AG04450 (cell line): ENCODE data around the gene EML1. TPM values are rescaled to one million over a fixed set of nuclear protein-coding genes. Genes with fewer than 3 reads are reported as not detected.

ENCODE experiments used
- CTCF ChIA-PET: fragments of 300-600, 350-600 bp; formaldehyde crosslinking; extraction: SDS; loops from one replicate; lab custom pipeline; 2022; ENCODE audit warnings: antibody characterized with exemption, inconsistent platforms; lab: Charles Lee
- POLR2A ChIA-PET: fragments of 350-600 bp; formaldehyde crosslinking; extraction: SDS; loops from one replicate; lab custom pipeline; 2021; ENCODE audit warnings: antibody characterized with exemption, inconsistent platforms; lab: Yijun Ruan, JAX
- DNase-seq: peaks from one replicate; pipeline ENCODE4 v3.0.0-alpha.2; 2011; ENCODE audit warnings: low read depth, low spot score
- H3K27ac ChIP-seq: one replicate; pipeline ENCODE4 v1.5.1; 2012; ENCODE audit warnings: low read depth, low read length, control low read depth
- H3K27me3 ChIP-seq: one replicate; pipeline ENCODE4 v1.6.0; 2012; ENCODE audit warnings: low read length; ENCODE audit not compliant: control insufficient read depth, insufficient read depth
- H3K4me3 ChIP-seq: 2 replicates; pipeline ENCODE4 v1.5.1; 2011; ENCODE audit warnings: mild to moderate bottlenecking, low read depth, low read length, control low read depth
- H3K9me3 ChIP-seq: 2 replicates; pipeline ENCODE4 v1.5.1; 2012; ENCODE audit warnings: low read length; ENCODE audit not compliant: control insufficient read depth, insufficient read depth
- polyA plus RNA-seq: library from polyadenylated mRNA; depleted of rRNA; stranded (reverse); fragments of >200 nt; gene quantifications from 2 replicates; pipeline ENCODE4 v1.2.3, GENCODE V29; 2011
- TF ChIP-seq, protein P1 (sequence below): IDR thresholded peaks from 2 replicates; pipeline ENCODE4 v1.5.1; 2011; ENCODE audit warnings: low read depth, low read length, control low read depth, inconsistent platforms

Gene EML1
- polyA plus RNA-seq, 1 experiment, result 37.7 TPM

DNA sequence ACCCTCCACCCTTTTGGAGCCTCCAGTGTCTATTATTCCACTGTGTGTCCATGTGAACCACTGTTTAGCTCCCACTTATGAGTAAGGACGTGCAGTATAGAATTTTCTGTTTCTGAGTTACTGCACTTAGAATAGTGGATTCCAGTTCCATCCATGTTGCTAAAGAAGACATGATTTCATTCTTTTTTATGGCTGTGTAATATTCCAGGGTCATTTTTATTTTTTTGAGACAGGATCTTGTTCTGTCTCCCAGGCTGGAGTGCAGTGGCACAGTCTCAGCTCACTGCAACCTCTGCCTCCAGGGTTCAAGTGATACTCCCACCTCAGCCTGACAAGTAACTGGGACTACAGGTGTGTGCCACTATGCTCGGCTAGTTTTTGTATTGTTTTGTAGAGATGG is 31.6 kb downstream of the EML1 start:
- H3K27me3 ChIP-seq, result peaks cover 3% of the 10 kb centered on the region

DNA sequence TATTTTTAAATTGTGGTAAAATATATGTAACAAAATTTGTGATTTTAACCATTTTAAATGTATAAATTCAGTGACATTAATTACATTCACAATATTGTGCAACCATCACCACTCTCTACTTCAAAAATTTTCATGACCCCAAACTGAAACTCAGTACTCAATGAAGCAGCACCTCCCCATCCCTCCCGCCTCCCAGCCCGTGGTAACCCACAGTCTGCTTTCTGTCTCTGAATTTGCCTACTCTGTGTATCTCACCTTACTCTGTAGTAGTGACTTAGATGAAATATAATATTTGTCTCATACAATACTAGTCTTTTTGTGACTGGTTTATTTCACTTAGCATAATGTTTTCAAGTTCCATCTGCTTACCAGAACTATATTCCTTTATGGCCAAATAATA is 36.2 kb downstream of the EML1 start:
- Histone ChIP-seq H3K4me3 (no peak overlapping the region), H3K27ac (no peak overlapping the region), H3K27me3 (no peaks in the 10 kb centered on the region), H3K9me3 (no peaks in the 10 kb centered on the region)
- no peak for DNase-seq
- TF ChIP-seq, protein P1, sequence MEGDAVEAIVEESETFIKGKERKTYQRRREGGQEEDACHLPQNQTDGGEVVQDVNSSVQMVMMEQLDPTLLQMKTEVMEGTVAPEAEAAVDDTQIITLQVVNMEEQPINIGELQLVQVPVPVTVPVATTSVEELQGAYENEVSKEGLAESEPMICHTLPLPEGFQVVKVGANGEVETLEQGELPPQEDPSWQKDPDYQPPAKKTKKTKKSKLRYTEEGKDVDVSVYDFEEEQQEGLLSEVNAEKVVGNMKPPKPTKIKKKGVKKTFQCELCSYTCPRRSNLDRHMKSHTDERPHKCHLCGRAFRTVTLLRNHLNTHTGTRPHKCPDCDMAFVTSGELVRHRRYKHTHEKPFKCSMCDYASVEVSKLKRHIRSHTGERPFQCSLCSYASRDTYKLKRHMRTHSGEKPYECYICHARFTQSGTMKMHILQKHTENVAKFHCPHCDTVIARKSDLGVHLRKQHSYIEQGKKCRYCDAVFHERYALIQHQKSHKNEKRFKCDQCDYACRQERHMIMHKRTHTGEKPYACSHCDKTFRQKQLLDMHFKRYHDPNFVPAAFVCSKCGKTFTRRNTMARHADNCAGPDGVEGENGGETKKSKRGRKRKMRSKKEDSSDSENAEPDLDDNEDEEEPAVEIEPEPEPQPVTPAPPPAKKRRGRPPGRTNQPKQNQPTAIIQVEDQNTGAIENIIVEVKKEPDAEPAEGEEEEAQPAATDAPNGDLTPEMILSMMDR, result no peak
- ChIA-PET CTCF (interaction anchor here (1.0 kb wide), 1 partner anchor 9 kb away, joined by 3 read pairs; no protein-coding TSS in a partner anchor), POLR2A (no interaction called here)

More for the DNA sequence above, 31.6 kb downstream of the EML1 start:
- Histone ChIP-seq H3K9me3 (no peaks in the 10 kb centered on the region), H3K27ac (no peak overlapping the region), H3K4me3 (no peak overlapping the region)
- no peak for DNase-seq
- ChIA-PET CTCF (no interaction called here), POLR2A (no interaction called here)
- TF ChIP-seq, protein P1, result no peak

DNA sequence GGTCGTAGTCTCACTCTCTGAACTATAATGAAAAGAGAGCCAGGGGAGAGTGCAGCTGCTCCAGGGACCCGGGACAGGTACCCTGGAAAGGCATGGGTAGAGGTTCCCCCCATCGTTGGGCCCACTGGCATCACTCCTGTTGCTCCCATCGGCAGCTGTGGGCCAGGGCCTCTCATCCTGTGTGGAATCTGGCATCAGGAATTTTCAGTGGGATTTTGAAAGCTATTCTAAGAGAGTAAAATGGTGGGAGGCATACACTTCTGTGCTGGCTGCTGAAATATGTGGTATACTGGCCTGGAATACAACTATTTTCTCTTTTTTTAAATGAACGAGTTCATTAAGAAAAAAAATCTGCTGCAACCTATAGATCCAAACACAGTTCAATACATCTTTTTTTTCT is 38.1 kb downstream of the EML1 start:
- POLR2A ChIA-PET, result no interaction called here
- Histone ChIP-seq H3K9me3 (no peaks in the 10 kb centered on the region), H3K27ac (no peak overlapping the region), H3K4me3 (no peak overlapping the region), H3K27me3 (no peaks in the 10 kb centered on the region)
- CTCF ChIA-PET, result no interaction called here
- DNase-seq, result no peak
- TF ChIP-seq, protein P1, result no peak

DNA sequence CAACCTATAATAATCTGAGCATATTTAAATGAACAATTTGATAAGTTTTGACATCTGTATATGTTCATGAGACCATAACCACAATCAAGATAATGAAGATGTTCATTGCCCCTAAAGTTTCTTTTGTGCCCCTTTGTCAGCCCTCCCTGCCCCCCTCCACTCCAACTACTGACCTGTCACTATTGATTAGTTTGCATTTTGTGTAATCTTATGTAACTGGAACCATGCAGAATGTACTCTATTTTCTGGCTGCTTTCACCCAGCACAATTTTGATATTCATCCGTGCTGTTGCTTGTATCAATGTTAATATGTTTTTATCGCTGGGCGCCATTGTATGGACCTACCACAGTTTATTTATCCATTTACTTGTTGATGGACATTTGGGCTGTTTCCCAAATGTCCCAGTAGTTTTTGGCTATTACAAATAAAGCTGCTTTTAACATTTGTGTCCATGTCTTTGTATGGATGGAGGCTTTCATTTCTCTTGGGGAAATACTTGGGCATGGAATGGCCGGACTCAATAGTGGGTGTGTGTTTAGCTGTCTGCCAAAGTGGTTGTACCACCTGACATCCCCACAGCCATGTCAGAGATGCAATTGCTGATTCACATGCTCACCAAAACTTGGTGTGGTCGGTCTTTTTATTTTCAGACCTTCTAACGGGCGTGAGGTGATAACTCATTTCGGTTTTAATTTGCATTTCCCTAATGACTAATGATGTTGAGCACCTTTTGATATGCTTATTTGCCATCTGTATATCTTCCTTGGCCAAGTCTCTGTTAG is 38.9 kb downstream of the EML1 start:
- ChIA-PET CTCF (no interaction called here), POLR2A (no interaction called here)
- no peak overlapping the region for H3K4me3 ChIP-seq
- no peak for DNase-seq
- TF ChIP-seq, protein P1, result no peak
- H3K9me3 ChIP-seq, result no peaks in the 10 kb centered on the region
- no peaks in the 10 kb centered on the region for H3K27me3 ChIP-seq
- no peak overlapping the region for H3K27ac ChIP-seq

DNA sequence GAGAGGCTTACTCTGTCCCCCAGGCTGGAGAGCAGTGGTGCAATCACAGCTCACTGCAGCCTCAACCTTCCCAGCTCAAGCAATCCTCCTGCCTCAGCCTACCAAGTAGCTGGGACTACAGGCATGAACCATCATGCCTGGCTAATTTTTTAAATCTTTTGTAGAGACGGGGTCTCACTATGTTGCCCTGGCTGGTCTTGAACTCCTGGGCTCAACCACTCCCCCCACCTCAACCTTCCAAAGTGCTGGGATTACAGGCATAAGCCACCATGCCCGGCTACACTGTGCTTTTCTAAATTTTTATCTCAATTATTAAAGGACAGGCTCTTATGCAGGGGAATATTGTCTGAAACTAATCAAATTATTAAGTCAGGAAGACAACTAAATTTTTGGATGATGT is 44.6 kb downstream of the EML1 start:
- ChIA-PET CTCF (interaction anchor here (0.8 to 2.3 kb wide), 2 partner anchors 15 to 48 kb away, joined by 3 to 8 read pairs; no protein-coding TSS in a partner anchor), POLR2A (no interaction called here)
- Histone ChIP-seq H3K4me3 (no peak overlapping the region), H3K27ac (no peak overlapping the region), H3K27me3 (no peaks in the 10 kb centered on the region), H3K9me3 (no peaks in the 10 kb centered on the region)
- no peak for DNase-seq
- TF ChIP-seq, protein P1, result no peak
